KOPT-K1 (cell line): ENCODE results near the gene KIAA1755.

ENCODE experiments used
- H3K27ac ChIP-seq: fragments of 200-600 bp; sonication (generic); 2 replicates; pipeline ENCODE4 v1.5.1; 2016; ENCODE audit warnings: antibody characterized with exemption, mild to moderate bottlenecking, low read depth, low read length; ENCODE audit not compliant: poor library complexity, severe bottlenecking
- H3K36me3 ChIP-seq: fragments of 200-600 bp; sonication (generic); 2 replicates; pipeline ENCODE4 v1.5.1; 2017; ENCODE audit warnings: antibody characterized with exemption, mild to moderate bottlenecking, low read length, moderate library complexity; ENCODE audit not compliant: insufficient read depth
- H3K9me3 ChIP-seq: fragments of 200-600 bp; sonication (generic); 2 replicates; pipeline ENCODE4 v1.5.1; 2017; ENCODE audit warnings: antibody characterized with exemption, low read length, mild to moderate bottlenecking; ENCODE audit not compliant: insufficient read depth, poor library complexity, severe bottlenecking

Gene KIAA1755

DNA sequence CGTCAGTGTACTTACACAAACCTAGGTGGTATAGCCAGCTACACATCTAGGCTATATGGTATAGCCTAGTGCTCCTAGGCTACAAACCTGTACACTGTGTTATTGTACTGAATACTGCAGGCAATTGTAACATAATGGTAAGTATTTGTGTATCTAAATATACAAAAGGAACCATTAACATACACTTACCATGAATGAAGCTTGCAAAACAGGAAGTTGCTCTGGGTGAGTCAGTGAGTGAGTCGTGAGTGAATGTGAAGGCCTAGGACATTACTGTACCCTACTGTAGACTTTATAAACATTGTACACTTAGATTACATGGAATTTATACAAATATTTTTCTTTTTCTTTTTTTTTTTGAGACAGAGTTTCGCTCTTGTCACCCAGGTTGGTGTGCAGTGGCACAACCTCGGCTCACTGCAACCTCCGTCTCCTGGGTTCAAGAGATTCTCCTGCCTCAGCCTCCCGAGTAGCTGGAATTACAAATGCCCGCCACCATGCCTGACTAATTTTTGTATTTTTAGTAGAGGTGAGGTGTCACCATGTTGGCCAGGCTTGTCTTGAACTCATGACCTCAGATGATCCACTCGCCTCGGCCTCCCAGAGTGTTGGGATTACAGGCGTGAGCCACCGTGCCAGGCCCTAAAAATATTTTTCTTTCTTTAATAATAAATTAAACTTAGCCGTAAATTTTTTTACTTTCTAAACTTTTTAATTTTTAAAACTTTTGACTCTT lies 15.4 kb upstream of the KIAA1755 start:
- H3K36me3 ChIP-seq, result no peaks in the 10 kb centered on the region
- H3K9me3 ChIP-seq, result no peaks in the 10 kb centered on the region
- H3K27ac ChIP-seq, result no peak overlapping the region

DNA sequence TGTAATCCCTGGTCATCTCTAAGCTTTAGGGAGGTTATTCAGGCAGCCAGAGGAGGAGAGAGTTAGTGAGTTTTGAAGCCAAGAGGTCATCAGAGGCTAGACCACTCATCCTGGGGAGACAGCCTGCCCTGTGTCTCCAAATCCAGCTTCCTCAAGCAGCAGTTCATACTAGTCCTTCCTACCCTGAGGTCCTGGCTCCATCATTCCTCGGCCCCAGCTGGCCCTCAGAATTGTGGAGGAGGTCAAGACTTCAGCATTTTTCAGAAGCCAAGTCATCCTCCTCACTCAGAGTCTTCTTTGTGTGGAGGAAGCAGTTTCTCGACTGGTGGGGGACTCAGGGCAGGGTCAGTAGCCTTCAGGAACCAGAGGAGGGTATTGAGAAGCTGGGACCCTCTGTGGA lies 12.4 kb upstream of the KIAA1755 start:
- H3K9me3 ChIP-seq, result no peaks in the 10 kb centered on the region
- H3K27ac ChIP-seq, result no peak overlapping the region
- no peaks in the 10 kb centered on the region for H3K36me3 ChIP-seq

DNA sequence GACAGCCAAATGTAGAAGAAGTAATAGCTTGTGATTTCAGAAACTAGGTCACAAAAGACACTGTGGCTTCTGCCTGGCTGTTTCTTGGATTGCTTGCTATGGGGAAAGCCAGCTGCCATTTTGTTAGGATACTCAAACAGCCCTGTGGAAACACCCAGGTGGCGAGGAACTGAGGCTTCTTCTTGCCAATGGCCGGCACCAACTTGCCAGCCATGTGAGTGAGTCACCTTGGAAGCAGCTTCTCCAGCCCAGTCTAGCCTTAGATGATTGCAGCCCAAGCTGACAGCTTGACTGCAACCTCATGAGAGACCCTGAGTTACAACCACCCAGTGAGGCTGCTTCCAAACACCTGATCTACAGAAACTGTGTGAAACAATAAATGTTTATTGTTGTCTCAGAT lies 11.9 kb upstream of the KIAA1755 start:
- Histone ChIP-seq H3K36me3 (no peaks in the 10 kb centered on the region), H3K9me3 (no peaks in the 10 kb centered on the region), H3K27ac (no peak overlapping the region)

DNA sequence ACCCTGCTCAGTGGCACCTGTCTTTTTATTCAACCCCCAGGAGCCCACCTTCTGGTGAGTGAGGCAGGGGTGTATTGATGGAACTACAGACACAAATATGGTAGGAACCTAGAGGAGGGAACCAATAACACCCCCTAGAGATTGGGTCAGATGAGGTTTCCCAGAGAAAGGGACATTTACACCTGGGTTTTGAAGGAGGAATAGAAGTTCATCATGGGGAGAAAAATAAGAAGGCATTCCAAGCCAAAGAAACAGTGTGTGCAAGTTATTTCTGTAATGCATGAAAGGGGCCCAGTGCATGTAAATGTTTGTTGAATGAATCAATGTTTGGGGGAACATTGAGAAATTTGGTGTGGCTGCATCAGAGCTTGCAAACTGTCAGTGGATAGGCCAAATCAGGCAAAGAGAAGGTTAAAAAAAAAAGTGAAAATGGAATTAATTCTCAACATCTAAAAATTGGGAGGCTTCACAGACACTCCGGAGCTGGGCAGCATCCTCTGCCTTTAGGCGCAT lies 11.1 kb upstream of the KIAA1755 start:
- no peaks in the 10 kb centered on the region for H3K9me3 ChIP-seq
- no peak overlapping the region for H3K27ac ChIP-seq
- no peaks in the 10 kb centered on the region for H3K36me3 ChIP-seq

DNA sequence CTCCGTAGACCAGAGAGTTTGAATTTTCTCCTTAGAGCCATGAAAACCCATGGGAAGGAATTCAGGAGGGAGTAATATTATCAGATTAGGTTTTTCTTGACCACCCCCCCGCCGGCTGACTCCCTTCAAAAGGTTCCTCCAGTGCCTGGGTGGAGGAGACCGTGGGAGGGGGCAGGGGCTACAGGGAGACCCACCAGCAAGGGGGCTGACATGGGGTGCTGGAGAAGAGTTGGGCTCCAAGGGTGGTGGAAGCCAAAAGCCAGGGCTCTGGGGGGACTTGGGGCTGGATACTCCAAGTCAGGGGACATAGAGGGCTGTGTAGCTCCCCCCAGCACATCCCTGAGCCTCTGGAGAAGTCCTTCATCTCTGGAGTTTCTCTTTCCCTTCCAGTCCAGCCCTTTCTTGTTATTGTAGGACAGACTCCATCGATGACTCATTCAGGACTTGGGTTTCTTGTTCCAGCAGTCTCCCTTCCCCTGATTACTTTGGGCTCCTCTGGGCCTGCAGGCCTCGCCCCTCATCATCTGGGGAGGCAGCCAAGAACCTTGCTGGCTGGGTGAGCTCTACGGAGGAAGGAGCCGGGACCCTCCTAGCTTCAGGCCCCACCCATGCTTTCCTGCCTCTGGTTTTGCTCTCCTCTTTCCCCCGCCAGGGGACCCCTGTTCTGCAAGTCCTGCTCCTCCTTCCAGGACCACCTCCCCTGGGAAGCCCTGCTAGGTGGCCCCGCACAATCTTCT lies 10.5 kb upstream of the KIAA1755 start:
- H3K27ac ChIP-seq, result no peak overlapping the region
- no peaks in the 10 kb centered on the region for H3K36me3 ChIP-seq
- H3K9me3 ChIP-seq, result no peaks in the 10 kb centered on the region

DNA sequence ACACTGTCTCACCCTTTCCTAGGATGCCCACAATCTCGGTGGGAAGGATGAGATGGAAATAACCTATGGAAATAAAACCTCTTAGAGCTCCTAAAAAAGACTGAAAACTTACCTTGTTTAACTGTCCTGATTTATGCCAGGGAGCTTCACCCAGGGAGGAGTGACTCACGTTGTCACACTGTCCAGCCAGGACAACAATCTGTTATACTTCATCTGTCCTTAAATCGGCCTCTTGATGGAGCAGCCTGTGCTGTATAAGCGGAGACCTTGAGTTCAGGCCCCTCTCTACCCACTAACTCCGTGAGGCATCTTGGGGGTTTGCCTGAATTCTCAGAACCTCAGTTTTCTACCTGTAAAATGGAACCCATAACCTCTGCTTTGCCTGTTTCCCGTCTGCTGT lies 9.2 kb upstream of the KIAA1755 start:
- no peaks in the 10 kb centered on the region for H3K9me3 ChIP-seq
- no peak overlapping the region for H3K27ac ChIP-seq
- H3K36me3 ChIP-seq, result no peaks in the 10 kb centered on the region

DNA sequence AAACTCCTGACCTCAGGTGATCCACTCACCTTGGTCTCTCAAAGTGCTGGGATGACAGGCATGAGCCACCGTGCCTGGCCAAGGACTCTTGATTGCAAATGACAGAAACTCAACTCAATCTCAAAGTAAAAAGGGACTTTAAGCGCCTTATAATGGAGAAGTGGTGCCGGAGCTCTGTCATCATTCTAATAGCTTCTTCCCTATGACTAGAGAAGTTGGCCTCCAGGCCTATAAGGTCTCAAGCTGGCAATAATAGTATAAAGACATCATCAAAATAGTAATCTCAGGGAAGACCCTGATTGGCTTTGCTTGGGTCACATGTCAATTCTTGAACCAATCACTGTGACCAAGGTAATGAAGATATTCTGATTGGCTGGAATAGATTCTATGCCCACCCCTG lies 8.5 kb upstream of the KIAA1755 start:
- Histone ChIP-seq H3K27ac (no peak overlapping the region), H3K36me3 (no peaks in the 10 kb centered on the region), H3K9me3 (no peaks in the 10 kb centered on the region)

DNA sequence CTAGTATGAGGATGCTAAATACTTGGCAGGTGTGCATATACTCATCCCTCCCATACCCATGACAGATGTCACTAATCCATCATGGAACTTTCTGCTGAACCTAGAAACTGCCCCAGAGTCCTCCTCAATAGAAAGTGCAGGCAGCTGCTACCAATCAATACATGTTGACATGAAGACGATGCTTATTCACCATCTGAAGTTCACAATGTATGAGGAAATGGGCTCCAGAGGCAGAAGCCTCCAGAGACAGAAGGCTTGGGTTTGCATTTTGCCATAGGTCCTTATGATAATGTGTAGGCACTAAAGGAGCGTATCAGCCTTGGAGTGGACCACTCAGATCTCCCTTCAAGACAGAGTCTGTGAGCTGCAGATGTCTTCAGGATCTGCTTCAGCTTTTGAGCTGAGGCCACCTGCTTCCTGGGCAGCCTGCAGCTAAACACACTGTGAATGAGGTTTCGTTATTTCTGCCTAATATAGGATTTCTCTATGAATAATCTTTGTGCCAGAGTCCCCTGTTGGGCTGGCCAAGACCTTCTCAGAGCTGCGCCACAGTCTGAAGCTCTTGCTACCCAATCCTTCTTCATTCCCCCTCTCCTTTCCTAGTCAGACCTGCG lies 7.5 kb upstream of the KIAA1755 start:
- H3K9me3 ChIP-seq, result no peaks in the 10 kb centered on the region
- no peak overlapping the region for H3K27ac ChIP-seq
- H3K36me3 ChIP-seq, result no peaks in the 10 kb centered on the region

DNA sequence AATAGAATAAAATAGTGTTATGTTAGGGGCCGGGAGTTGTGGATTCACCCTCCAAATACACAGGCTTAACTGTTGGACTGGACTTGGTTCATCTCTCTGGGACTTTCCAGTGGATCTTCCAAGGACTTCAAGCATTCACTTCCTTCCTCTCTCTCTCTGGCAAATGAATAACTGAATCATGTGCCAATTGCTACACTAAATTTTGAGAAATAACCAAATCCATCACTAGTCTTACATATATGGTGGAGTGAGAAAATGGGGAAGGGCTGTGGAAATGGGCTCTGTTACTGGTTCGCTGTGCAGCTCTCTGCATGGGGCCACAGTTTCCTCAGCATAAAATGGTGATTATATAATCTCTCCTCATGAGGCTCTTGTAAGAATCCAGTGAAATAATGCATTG lies 6.8 kb upstream of the KIAA1755 start:
- H3K27ac ChIP-seq, result no peak overlapping the region
- H3K9me3 ChIP-seq, result no peaks in the 10 kb centered on the region
- H3K36me3 ChIP-seq, result no peaks in the 10 kb centered on the region

DNA sequence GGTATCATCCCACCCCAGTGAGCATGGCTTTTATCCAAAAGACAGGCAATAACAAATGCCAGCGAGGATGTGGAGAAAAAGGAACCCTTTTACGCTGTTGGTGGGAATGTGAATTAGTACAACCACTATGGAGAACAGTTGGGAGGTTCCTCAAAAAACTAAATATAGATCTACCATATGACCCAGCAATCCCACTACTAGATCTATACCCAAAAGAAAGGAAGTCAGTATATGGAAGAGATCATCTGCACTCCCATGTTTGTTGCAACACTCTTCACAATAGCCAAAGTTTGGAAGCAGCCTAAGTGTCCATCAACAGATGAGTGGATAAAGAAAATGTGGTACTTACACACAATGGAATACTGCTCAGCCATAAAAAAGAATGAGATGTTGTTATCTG lies 5.9 kb upstream of the KIAA1755 start:
- H3K9me3 ChIP-seq, result no peaks in the 10 kb centered on the region
- no peak overlapping the region for H3K27ac ChIP-seq
- no peaks in the 10 kb centered on the region for H3K36me3 ChIP-seq

DNA sequence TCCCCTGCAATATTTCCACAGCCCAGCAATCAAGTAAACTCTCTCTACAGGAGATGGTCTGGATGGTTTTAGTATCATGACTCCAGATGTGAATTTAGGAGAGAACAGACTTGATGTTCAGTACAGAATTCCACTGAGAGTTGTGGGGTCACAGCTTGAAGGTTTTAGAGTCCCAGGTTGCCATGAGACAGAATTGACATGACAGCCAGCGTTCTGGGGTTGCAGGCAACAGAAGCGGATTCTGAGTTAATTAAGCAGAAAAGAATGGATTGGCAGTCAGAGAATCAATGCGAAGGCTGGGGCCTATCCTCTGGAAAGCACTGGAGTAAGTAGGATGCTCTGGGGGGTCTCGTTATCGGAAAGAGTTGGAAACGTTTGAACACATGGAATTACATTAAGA lies 2.4 kb upstream of the KIAA1755 start:
- Histone ChIP-seq H3K27ac (no peak overlapping the region), H3K36me3 (no peaks in the 10 kb centered on the region), H3K9me3 (no peaks in the 10 kb centered on the region)

DNA sequence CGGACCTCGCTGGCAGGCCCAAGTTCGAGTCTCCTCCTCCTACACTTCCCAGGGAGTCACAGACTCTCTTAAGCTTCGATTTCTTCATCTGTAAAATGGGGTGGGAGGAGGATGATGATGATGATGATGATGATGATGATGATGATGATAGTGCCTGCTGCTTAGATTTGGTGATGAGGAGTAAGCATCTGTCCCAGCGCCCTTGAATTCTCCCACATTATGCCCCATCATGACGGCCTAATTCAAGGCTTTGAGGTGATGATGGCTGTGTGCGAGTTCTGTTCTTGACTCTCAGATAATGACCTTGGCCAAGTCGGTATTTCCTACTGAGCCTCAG lies 487 bp upstream of the KIAA1755 start:
- Histone ChIP-seq H3K36me3 (no peaks in the 10 kb centered on the region), H3K27ac (no peak overlapping the region), H3K9me3 (no peaks in the 10 kb centered on the region)

DNA sequence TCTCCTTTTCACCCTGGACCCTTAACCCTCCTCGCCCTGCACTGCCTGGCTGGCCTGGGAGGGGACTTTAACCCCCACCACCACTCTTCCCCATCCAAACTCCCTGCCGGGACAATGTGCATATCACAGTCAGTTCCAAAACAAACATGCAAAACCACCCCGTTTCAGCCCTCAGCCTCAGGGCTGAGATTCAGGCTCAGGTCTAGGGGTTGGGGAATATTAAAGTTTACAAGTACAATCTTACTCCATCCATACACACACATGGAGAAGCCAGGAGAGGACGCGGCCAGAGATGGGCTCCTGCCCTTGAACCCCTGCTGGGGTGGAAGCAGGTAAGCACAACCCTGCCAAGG lies 534 bp downstream of the KIAA1755 start:
- no peaks in the 10 kb centered on the region for H3K36me3 ChIP-seq
- H3K27ac ChIP-seq, result no peak overlapping the region
- no peaks in the 10 kb centered on the region for H3K9me3 ChIP-seq

DNA sequence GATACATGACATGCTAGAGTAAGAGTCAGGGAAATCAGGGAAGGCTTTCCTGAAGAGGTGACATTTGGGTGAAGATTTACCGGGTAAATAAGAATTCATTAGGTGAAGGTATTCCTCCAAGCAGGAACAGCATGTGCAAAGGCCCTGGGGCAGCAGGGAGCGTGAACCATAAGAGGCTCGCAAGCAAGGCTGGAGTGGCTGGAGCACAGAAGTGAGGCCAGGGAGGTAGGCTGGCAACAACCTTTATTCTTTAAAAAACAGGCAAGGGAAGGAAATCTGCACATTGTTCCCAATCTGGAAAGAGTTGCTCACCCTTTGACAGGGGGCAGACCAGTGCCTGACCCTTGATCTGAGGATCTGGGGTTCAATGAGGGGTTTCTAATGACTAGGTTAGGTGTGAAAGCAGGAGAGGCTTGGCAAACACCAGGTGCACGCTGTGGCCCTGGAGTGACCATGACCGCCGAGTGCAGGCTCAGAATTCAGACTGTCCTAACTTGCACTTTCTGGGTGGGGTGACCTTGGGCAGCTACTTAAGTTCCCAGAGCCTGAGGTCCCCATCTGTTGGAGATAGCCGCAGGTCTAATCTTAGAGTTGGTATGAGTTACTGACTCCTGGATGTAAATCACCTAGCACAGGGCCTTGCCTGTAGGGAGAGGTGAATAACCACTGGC lies 1.9 kb downstream of the KIAA1755 start:
- no peak overlapping the region for H3K27ac ChIP-seq
- no peaks in the 10 kb centered on the region for H3K9me3 ChIP-seq
- no peaks in the 10 kb centered on the region for H3K36me3 ChIP-seq

DNA sequence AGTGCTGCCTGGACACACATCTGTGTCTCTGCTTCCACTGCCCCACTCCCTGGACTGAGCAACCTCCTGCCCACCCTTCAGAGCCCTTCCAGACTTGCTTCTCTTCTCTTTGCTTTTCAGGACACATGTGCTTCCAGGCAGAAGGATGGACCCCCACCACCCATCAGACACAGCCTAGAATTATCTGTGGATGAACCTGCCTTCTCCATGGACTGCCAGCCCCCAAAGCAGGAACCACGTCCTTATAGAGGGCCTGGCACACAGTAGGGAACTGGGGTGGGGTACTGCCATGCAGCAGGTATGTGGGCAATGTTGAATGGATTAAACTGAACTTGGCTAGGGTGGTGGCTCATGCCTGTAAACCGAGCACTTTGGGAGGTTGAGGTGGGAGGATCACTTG lies 3.6 kb downstream of the KIAA1755 start:
- H3K27ac ChIP-seq, result no peak overlapping the region
- no peaks in the 10 kb centered on the region for H3K36me3 ChIP-seq
- no peaks in the 10 kb centered on the region for H3K9me3 ChIP-seq
